Measurements from ENCODE around the gene MVB12B. TPM values are rescaled to one million over a fixed set of nuclear protein-coding genes. Genes with fewer than 3 reads are reported as not detected.

Gene MVB12B
- total RNA-seq, 1 experiment from 2014 or later = 5.7 TPM

DNA sequence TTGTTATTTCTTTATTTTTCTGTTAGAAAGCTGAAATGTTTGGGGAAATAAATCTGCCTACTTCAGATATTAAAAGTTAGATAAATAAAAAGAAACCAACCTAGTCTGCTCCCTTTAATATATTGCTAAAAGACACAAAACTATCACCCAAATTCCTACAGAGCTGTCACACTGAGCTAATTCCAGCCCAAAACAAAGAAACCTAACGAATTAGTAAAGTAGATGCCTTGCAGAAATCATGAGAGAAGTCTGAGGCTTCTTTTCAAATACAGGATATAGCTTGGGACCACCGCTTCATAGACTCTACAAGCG, 164.9 kb downstream of the MVB12B start (continued):
- TF ChIP-seq ZNF281 (CRISPR knock-in tag; IDR thresholded peaks at IDR 0.05) (no peak), ZNF423 (CRISPR knock-in tag; IDR thresholded peaks at IDR 0.05) (no peak), CBFB (CRISPR knock-in tag; IDR thresholded peaks at IDR 0.05; ENCODE audit: low read depth) (no peak), SP1 (CRISPR knock-in tag; conservative IDR thresholded peaks at IDR 0.05) (no peak), FOXP1 (CRISPR knock-in tag; IDR thresholded peaks at IDR 0.05; ENCODE audit: borderline replicate concordance) (no peak), MXD4 (CRISPR knock-in tag; IDR thresholded peaks at IDR 0.05; ENCODE audit: borderline replicate concordance) (no peak), PRRX2 (CRISPR knock-in tag; IDR thresholded peaks at IDR 0.05) (no peak), ZNF219 (CRISPR knock-in tag; IDR thresholded peaks at IDR 0.05; ENCODE audit: borderline replicate concordance) (no peak), ZNF121 (CRISPR knock-in tag; IDR thresholded peaks at IDR 0.05) (no peak), ZNF671 (CRISPR knock-in tag; IDR thresholded peaks at IDR 0.05) (no peak), GTF2I (CRISPR knock-in tag; conservative IDR thresholded peaks at IDR 0.05) (no peak)
- TF ChIP-seq, protein P1, sequence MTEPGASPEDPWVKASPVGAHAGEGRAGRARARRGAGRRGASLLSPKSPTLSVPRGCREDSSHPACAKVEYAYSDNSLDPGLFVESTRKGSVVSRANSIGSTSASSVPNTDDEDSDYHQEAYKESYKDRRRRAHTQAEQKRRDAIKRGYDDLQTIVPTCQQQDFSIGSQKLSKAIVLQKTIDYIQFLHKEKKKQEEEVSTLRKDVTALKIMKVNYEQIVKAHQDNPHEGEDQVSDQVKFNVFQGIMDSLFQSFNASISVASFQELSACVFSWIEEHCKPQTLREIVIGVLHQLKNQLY (CRISPR knock-in tag; IDR thresholded peaks at IDR 0.05) = no peak
- TF ChIP-seq, protein P2, sequence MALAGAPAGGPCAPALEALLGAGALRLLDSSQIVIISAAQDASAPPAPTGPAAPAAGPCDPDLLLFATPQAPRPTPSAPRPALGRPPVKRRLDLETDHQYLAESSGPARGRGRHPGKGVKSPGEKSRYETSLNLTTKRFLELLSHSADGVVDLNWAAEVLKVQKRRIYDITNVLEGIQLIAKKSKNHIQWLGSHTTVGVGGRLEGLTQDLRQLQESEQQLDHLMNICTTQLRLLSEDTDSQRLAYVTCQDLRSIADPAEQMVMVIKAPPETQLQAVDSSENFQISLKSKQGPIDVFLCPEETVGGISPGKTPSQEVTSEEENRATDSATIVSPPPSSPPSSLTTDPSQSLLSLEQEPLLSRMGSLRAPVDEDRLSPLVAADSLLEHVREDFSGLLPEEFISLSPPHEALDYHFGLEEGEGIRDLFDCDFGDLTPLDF (CRISPR knock-in tag; IDR thresholded peaks at IDR 0.05) = no peak
- TF ChIP-seq, protein P3, sequence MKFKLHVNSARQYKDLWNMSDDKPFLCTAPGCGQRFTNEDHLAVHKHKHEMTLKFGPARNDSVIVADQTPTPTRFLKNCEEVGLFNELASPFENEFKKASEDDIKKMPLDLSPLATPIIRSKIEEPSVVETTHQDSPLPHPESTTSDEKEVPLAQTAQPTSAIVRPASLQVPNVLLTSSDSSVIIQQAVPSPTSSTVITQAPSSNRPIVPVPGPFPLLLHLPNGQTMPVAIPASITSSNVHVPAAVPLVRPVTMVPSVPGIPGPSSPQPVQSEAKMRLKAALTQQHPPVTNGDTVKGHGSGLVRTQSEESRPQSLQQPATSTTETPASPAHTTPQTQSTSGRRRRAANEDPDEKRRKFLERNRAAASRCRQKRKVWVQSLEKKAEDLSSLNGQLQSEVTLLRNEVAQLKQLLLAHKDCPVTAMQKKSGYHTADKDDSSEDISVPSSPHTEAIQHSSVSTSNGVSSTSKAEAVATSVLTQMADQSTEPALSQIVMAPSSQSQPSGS (CRISPR knock-in tag; IDR thresholded peaks at IDR 0.05; ENCODE audit: borderline replicate concordance, low read depth) = no peak

- ChIA-PET CTCF (interaction anchor here (0.7 to 3.6 kb wide), 19 partner anchors 8 to 1084 kb away, joined by 3 to 40 read pairs (median 4); no protein-coding TSS in a partner anchor), POLR2A (no interaction called here)
- H3K4me3 Mint-ChIP-seq = no peak overlapping the region
- H3K4me1 Mint-ChIP-seq = peaks cover 12% of the 10 kb centered on the region
- no peaks in the 10 kb centered on the region; the same call in 1 of the 2 replicates for H3K27me3 Mint-ChIP-seq (ENCODE audit: low read depth)
- no peaks in the 10 kb centered on the region for H3K36me3 Mint-ChIP-seq
- H3K9me3 Mint-ChIP-seq = no peaks in the 10 kb centered on the region
- DNase-seq (ENCODE audit: low spot score) = no peak
- no peak for TF ChIP-seq ZNF281 (CRISPR knock-in tag; IDR thresholded peaks at IDR 0.05)
- H3K27ac Mint-ChIP-seq = no peak overlapping the region
- no peak for ATAC-seq
Measured at GRCh38 chr9:126491949-126492348, 165.3 kb downstream of the MVB12B start.

GRCh38 chr9:126494264-126494663, 167.6 kb downstream of the MVB12B start:
- ChIA-PET CTCF (no interaction called here), POLR2A (no interaction called here)
- Mint-ChIP-seq H3K4me3 (no peak overlapping the region), H3K9me3 (no peaks in the 10 kb centered on the region), H3K4me1 (peaks cover 12% of the 10 kb centered on the region), H3K27ac (no peak overlapping the region), H3K36me3 (no peaks in the 10 kb centered on the region), H3K27me3 (ENCODE audit: low read depth) (no peaks in the 10 kb centered on the region)
- TF ChIP-seq E2F4 (CRISPR knock-in tag; IDR thresholded peaks at IDR 0.05; ENCODE audit: borderline replicate concordance, low read depth) (no peak), PRDM15 (CRISPR knock-in tag; IDR thresholded peaks at IDR 0.05) (no peak), SOX15 (CRISPR knock-in tag; IDR thresholded peaks at IDR 0.05) (no peak)
- DNase-seq (ENCODE audit: low spot score) (no peak), ATAC-seq (no peak)

Measured in WTC11 (cell line).